ENCODE data around the gene SNX9. TPM values are rescaled to one million over a fixed set of nuclear protein-coding genes. Genes with fewer than 3 reads are reported as not detected.

The SNX9 gene
- total RNA-seq, 1 experiment from 2014 or later, result 31.3 TPM

DNA sequence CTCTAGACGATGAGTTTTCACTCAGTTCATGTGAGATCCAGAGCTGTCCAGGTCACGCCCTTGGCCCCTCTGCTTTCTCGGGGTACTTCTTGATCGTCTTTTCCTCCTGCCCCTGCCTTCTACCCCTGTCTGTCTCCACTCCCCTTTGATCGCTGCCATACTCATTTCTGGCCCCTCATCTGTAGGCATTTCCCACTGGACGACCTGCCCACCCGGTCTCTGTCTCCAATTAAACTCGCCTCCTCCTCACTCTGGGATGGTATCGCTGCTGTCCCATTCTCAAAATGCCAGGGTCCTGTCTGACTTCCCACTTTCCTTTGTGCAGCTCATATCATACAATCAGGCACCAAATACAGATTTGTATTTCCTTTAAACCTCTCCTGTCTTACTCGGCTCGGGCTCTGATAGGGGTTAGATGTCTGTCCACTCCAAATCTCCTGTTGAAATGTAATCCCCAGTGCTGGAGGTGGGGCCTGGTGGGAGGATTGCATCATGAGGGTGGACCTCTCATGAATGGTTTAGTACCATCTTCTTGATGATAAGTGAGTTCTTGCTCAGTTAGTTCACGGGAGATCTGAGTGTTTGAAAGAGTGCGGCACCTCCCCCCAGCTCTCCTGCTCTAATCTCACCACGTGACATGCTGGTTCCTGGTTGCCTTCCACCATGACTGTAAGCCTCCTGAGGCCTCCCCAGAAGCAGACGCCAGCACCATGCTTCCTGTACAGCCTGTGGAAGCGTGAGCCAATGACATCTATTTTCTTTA, 155.2 kb downstream of the SNX9 start:
- WGBS (ENCODE audit: extremely low coverage, insufficient read length, low lambda C conversion rate), result no CpG with 5 or more reads among the region's 16 CpGs
- Histone ChIP-seq H2BK12ac (ENCODE audit: insufficient read length, low read depth, low read length) (no peak overlapping the region), H3K27ac (ENCODE audit: insufficient read length, low read depth, low read length) (no peak overlapping the region), H2AK5ac (ENCODE audit: insufficient read length, low read length) (no peak overlapping the region), H3K4me1 (ENCODE audit: insufficient read depth, low read length) (no peaks in the 10 kb centered on the region; the same call in 1 of the 2 replicates), H4K5ac (ENCODE audit: insufficient read length, low read depth, low read length) (no peak overlapping the region), H2BK5ac (ENCODE audit: insufficient read length, low read length) (no peak overlapping the region), H3K23me2 (ENCODE audit: insufficient read length, low read depth, low read length, poor library complexity, severe bottlenecking) (peaks cover 11% of the 10 kb centered on the region), H3K4ac (ENCODE audit: low read depth, low read length) (no peak overlapping the region), H2BK20ac (ENCODE audit: low read depth, low read length, poor library complexity, severe bottlenecking) (no peak overlapping the region), H3K4me2 (ENCODE audit: insufficient read depth, insufficient read length, low read length) (no peak overlapping the region), H2BK120ac (ENCODE audit: low read depth, low read length, poor library complexity, severe bottlenecking) (no peak overlapping the region), H4K8ac (replicated peaks; ENCODE audit: insufficient read length, low read depth, low read length) (no peak overlapping the region), H3T11ph (ENCODE audit: low read length) (no peak overlapping the region), H2BK15ac (ENCODE audit: low read depth, low read length) (no peak overlapping the region), H3K79me1 (ENCODE audit: insufficient read depth, low read depth, low read length, poor library complexity, severe bottlenecking) (no peaks in the 10 kb centered on the region), H3K23ac (ENCODE audit: insufficient read length, low read depth, low read length) (no peak overlapping the region), H3K9ac (ENCODE audit: extremely low read depth, insufficient read length, low read length) (no peak overlapping the region), H4K91ac (ENCODE audit: insufficient read length, low read depth, low read length) (no peak overlapping the region), H3K14ac (ENCODE audit: insufficient read depth, low read length) (no peak overlapping the region), H3K79me2 (ENCODE audit: insufficient read depth, low read length) (peaks cover 3% of the 10 kb centered on the region; the same call in 1 of the 2 replicates), H3K18ac (ENCODE audit: insufficient read length, low read depth, low read length) (no peak overlapping the region), H3K27me3 (ENCODE audit: insufficient read depth, low read length) (no peaks in the 10 kb centered on the region; the same call in 1 of the 2 replicates), H3K56ac (ENCODE audit: insufficient read length, low read depth, low read length) (no peak overlapping the region), H2AFZ (ENCODE audit: low read length) (no peak overlapping the region), H3K9me3 (ENCODE audit: control insufficient read depth, low read depth, low read length) (no peaks in the 10 kb centered on the region), H4K20me1 (ENCODE audit: control insufficient read depth, insufficient read depth, insufficient read length) (no peaks in the 10 kb centered on the region)
- TF ChIP-seq CTCF (conservative IDR thresholded peaks at IDR 0.05), result no peak
- DNase-seq, result no peak
- Mint-ChIP-seq H3K4me1 (peaks cover 30 to 33% of the 10 kb centered on the region in 2 experiments), H3K36me3 (ENCODE audit: insufficient read depth in 1 of 3, low read depth in 3 of 3) (no peaks in the 10 kb centered on the region; a peak in 1 of 7 replicates), H3K4me3 (no peak overlapping the region), H3K27me3 (ENCODE audit: low read depth) (peaks cover 37% of the 10 kb centered on the region), H3K9me3 (no peaks in the 10 kb centered on the region), H3K27ac (0 out of 7 replicates have a peak overlapping the region, but pooled peaks of 1 of the 3 experiments have one; percentile 3)

Data from H9 (cell line).